ENCODE measurements around the gene MFAP4.
A peak's percentile ranks its signal among the peaks of the same experiment; 100 is the strongest.

The MFAP4 gene

DNA sequence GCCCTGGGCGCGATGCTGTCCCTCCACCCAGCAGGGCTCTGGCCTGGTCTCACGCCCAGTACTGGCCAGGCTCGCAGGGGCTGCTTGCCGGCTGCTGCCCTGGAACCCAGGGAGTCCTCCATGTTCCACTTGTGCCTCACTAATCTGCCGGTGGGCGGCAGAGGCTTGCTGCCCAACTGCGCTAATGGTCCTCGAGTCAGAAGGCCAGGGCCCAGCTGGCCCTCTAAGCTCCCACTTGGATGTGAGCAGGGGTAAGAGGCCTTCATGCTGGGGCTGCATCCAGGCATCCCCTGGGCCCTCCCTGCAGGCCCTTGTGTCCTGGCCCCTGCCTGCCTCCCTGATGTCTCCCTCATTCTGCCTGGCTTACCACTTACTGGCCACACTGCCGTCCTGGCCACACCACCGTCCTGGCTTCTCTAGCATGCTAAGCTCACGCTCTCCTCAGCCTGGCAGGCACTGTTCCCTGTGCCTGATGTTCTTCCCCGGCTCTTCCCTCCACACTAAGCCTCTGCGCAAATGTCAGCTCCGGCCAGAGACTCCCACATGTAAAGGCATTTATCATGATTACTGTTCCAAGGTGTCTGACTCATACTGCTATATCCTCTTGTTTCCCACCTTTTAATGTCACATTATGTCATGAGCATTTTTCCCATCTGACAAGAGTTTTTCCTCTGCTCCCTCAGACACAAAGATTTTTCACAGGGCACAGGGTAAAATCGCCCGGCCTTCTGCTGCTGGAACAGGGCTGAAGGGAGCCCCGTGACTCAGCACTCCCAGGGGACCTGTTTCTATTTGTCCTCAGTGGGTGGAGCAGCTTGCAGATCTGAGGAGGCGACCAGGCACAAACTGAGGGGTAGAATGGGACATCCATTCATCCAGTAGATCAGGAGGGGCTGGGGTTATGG is 40.4 kb downstream of the MFAP4 start:
- Histone ChIP-seq H2AFZ (ENCODE audit: low read length, unreplicated experiment) (no peak overlapping the region), H3K36me3 (ENCODE audit: insufficient read depth, low read length) (no peaks in the 10 kb centered on the region), H3K27me3 (ENCODE audit: insufficient read depth, low read length) (no peaks in the 10 kb centered on the region), H3K27ac (ENCODE audit: low read depth, low read length) (peak overlapping the region; percentile 58), H3K4me1 (ENCODE audit: control insufficient read depth, insufficient read depth, low read length, unreplicated experiment) (peaks cover 29% of the 10 kb centered on the region), H3K79me2 (ENCODE audit: control insufficient read depth, insufficient read depth, low read length, unreplicated experiment) (no peaks in the 10 kb centered on the region), H3K4me3 (ENCODE audit: low read depth, low read length) (0 out of 2 replicates have a peak overlapping the region, but pooled peaks have one; percentile 3)

DNA sequence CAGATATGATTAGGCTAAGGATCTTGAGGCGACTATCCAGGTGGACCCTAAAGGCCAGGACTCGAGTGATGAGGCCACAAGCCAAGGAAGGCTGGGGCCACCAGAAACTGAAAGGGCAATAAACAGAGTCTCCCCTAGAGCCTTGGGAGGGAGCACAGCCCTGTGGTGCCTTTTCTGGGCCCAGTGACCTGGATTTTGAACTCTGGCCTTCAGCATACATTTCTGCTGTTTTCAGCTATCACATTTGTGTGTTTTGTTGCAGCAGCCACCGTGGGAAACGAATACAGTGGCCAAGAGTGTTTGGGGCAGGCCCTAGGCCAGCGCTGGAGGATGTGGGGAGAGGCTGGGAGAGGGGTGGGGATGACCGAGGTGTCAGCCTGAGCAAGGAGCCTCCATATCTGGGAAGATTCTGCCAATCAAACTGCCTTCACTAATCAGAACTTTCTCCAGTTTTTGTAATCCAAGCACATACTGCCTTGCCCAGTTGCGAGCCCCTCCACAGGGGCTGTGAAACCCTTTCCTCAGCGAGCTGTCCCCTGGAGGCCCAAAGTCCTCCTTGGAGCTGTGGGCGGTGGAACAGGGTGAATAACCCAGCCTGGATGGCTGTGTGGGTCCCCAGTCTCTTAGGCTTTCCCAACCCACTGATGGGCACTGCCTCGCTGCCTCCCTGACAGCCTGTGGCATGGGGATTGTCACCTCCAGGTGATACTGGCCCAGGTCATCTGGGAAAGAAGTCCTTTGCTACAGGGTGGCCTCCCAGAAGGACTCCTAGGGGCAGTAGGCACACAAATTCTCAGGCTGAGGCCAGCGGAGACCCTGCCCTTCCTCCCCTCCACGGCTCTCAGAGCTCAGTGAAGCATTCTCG is 41.3 kb downstream of the MFAP4 start:
- Histone ChIP-seq H3K27me3 (ENCODE audit: insufficient read depth, low read length) (no peaks in the 10 kb centered on the region), H3K79me2 (ENCODE audit: control insufficient read depth, insufficient read depth, low read length, unreplicated experiment) (no peaks in the 10 kb centered on the region), H3K36me3 (ENCODE audit: insufficient read depth, low read length) (no peaks in the 10 kb centered on the region), H3K4me3 (ENCODE audit: low read depth, low read length) (no peak overlapping the region), H3K4me1 (ENCODE audit: control insufficient read depth, insufficient read depth, low read length, unreplicated experiment) (peaks cover 29% of the 10 kb centered on the region), H2AFZ (ENCODE audit: low read length, unreplicated experiment) (no peak overlapping the region), H3K27ac (ENCODE audit: low read depth, low read length) (peak overlapping the region; percentile 58)

DNA sequence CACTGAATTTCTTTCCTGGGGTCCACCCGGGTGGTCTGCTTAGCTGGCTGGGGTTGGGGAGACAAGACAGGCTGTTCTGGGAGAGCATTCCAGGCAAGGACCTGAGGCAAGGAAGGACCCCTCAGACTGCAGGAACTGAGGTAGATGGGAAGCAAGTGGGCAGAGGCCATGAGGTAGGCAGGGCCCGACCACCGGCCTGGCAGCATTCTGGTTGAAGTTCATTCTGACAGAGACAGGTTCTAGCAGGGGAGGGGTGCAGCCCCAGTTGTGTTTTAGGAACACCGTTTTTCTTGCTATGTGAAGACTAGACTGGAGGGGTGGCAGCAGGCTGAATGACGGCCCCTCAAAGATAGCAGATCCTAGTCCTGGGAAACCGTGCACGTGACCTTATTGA is 41.9 kb downstream of the MFAP4 start:
- H3K27me3 ChIP-seq (ENCODE audit: insufficient read depth, low read length) = no peaks in the 10 kb centered on the region

DNA sequence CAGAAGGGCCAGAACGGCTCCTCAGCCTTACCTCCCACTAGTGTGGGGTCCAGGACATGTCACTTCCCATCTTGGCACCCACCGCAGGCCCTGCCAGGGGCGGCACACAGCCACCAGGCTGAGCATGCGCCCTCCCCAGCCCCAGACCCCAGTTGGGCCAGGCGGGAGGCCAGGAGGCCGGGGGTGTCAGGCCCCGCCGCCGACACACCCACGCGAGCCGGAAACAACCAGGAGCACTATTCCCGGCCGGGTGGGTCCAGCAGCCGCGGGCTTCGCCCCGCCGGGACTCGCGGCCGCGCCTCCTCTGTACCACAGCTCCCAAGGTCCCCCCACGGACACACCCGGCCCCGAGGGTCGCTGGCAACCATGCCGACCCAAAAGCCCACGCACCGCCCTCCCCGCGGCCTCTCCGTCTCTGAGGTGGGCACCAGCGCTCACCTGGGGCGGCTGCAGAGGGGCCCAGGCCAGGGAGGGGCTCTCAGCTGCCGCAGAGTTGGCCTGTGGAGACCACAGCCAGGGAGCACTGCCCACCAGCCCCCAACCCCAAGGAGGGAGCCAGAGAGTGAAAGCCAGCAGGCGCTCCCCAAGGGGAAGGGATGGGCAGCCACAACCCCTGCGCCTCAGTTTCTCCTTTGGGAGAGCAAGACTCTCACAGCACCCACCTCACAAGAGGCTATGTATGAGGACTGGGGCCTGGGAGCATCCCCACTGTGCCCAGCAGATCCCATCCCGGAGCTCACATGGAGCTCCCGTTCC is 42.5 kb downstream of the MFAP4 start:
- no peaks in the 10 kb centered on the region for H3K27me3 ChIP-seq (ENCODE audit: insufficient read depth, low read length)
- no peak overlapping the region for H3K27ac ChIP-seq (ENCODE audit: low read depth, low read length)
- H2AFZ ChIP-seq (ENCODE audit: low read length, unreplicated experiment) = no peak overlapping the region

More for the DNA sequence above, 41.9 kb downstream of the MFAP4 start:
- H3K4me3 ChIP-seq (ENCODE audit: low read depth, low read length) = no peak overlapping the region
- H3K4me1 ChIP-seq (ENCODE audit: control insufficient read depth, insufficient read depth, low read length, unreplicated experiment) = peaks cover 29% of the 10 kb centered on the region
- H3K79me2 ChIP-seq (ENCODE audit: control insufficient read depth, insufficient read depth, low read length, unreplicated experiment) = no peaks in the 10 kb centered on the region
- no peaks in the 10 kb centered on the region for H3K36me3 ChIP-seq (ENCODE audit: insufficient read depth, low read length)
- H2AFZ ChIP-seq (ENCODE audit: low read length, unreplicated experiment) = no peak overlapping the region
- H3K27ac ChIP-seq (ENCODE audit: low read depth, low read length) = no peak overlapping the region

DNA sequence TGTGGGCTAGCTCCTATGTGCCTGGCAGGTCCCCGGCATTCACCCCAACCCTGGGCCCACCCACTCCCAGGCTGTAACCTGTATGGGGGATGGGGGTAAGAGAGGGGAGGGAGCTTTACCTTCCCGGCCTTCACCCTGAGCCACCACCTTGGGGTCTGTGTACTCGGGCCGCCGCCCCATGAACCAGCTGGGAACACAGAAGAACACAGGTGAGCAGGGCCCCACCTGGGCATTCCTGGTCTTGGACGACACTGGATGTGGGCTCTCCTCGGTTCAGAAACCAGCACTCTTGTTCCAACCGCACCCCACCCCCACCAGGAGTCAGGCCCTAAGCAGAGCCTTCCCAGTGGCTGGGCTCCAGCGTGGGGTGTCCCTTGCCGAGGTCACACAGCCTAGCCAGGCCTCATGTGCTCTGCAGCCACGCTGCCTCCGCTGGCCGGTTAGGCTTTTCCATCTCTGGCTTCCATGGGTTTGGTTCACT is 43.3 kb downstream of the MFAP4 start:
- Histone ChIP-seq H3K36me3 (ENCODE audit: insufficient read depth, low read length) (no peaks in the 10 kb centered on the region), H3K79me2 (ENCODE audit: control insufficient read depth, insufficient read depth, low read length, unreplicated experiment) (no peaks in the 10 kb centered on the region), H3K4me3 (ENCODE audit: low read depth, low read length) (no peak overlapping the region), H3K27me3 (ENCODE audit: insufficient read depth, low read length) (no peaks in the 10 kb centered on the region), H2AFZ (ENCODE audit: low read length, unreplicated experiment) (no peak overlapping the region), H3K27ac (ENCODE audit: low read depth, low read length) (no peak overlapping the region), H3K4me1 (ENCODE audit: control insufficient read depth, insufficient read depth, low read length, unreplicated experiment) (peaks cover 29% of the 10 kb centered on the region)

More for the DNA sequence above, 42.5 kb downstream of the MFAP4 start:
- Histone ChIP-seq H3K4me1 (ENCODE audit: control insufficient read depth, insufficient read depth, low read length, unreplicated experiment) (peaks cover 29% of the 10 kb centered on the region), H3K4me3 (ENCODE audit: low read depth, low read length) (no peak overlapping the region), H3K36me3 (ENCODE audit: insufficient read depth, low read length) (no peaks in the 10 kb centered on the region), H3K79me2 (ENCODE audit: control insufficient read depth, insufficient read depth, low read length, unreplicated experiment) (no peaks in the 10 kb centered on the region)

DNA sequence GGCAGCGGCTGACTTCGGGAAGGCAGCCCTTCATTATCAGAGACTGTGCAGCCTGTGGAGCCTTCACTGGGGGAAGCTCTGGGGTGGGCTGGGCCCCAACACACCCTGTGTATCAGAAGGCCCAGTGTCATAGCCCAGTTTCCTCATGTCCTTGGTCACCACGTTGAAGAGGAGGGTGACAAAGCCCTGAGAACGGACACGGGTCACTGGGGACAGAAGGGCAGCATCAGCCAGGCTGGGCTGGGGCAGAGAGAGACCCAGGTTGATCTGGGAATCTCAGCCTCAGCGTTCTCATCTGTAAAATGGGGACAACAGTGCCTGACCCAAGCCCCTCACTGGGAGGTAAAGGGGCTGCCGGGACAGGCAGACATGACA is 43.7 kb downstream of the MFAP4 start:
- Histone ChIP-seq H3K79me2 (ENCODE audit: control insufficient read depth, insufficient read depth, low read length, unreplicated experiment) (no peaks in the 10 kb centered on the region), H3K27me3 (ENCODE audit: insufficient read depth, low read length) (no peaks in the 10 kb centered on the region), H3K4me3 (ENCODE audit: low read depth, low read length) (no peak overlapping the region), H3K27ac (ENCODE audit: low read depth, low read length) (no peak overlapping the region), H2AFZ (ENCODE audit: low read length, unreplicated experiment) (no peak overlapping the region), H3K36me3 (ENCODE audit: insufficient read depth, low read length) (no peaks in the 10 kb centered on the region), H3K4me1 (ENCODE audit: control insufficient read depth, insufficient read depth, low read length, unreplicated experiment) (peaks cover 29% of the 10 kb centered on the region)

DNA sequence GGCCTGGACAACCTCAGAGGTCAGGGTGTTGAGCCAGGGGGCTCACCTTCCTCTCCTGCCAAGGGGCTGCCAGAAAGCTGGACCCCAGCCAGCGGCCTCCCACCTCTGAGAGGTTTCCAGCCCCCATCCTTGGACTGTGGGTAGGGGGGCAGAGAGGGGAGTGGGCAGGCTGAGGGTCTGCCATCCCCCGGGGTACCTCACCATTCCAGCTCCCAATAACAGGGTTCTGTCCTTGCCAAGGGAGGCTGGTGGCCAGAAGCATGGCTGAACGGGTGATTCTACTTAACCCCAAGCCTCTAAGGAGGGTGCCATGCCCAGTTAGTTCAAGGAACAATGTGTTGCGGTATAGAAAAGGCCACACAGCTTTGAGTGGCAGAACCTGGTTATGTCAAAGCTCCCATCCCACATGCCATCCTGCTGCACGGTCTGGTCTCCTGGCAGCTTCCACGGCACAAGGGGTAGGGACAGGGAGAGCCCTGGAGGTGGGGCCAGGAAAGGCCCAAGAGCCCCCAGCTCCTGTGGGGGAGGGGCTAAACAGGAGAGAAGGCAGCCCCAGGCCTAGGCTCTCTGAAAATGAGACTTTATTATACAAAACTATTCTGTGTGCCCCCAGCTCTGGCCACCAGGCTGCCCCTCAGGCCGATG is 44.3 kb downstream of the MFAP4 start:
- Histone ChIP-seq H2AFZ (ENCODE audit: low read length, unreplicated experiment) (no peak overlapping the region), H3K4me1 (ENCODE audit: control insufficient read depth, insufficient read depth, low read length, unreplicated experiment) (peaks cover 26% of the 10 kb centered on the region), H3K36me3 (ENCODE audit: insufficient read depth, low read length) (no peaks in the 10 kb centered on the region), H3K27me3 (ENCODE audit: insufficient read depth, low read length) (no peaks in the 10 kb centered on the region), H3K27ac (ENCODE audit: low read depth, low read length) (no peak overlapping the region), H3K4me3 (ENCODE audit: low read depth, low read length) (no peak overlapping the region), H3K79me2 (ENCODE audit: control insufficient read depth, insufficient read depth, low read length, unreplicated experiment) (no peaks in the 10 kb centered on the region)

DNA sequence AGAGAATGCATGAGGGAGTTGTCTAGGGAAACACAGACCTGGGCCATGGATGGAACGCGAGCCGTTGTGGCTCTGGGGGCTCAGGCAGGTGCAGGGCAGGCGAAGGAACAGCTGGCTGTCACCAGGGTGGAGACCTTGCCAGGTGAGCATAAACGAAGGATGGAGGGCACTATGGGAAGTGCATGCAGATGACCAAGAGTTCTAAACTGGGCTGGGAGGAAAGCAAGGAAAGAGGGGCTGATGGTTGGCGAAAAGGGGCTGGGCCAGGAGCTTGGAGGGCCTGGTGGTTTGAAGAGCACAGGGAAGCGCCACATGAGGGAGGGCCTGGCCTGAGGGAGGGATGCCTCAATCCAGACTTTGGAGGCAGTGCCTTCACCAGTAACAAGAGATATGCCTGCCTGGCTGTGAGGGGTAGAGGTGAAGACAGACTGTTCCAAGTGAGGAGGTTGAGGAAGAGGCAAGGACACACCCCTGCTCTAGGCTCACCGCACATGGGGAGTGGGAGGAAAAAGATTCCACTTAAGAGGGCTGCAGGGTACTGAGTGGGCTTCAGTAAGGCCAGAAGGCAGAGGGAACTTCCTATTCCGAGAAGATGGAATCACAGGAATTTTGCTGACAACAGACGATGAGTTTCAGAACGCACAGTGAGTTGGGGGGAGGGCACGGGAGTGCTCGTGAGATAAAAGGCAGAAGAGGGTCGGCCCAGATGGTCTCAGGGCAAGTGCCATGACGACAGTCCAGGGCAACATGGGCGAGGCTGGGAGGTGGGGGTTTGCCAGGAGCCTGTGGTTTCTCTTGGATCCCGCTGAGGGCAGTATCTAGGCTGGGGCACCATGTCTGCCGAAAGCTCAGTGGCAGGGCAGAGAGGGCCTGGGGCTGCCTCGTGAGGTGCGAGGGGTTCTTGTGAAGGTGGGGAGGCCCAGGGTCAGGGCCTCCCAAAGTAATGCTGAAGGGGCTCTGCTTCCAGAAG is 45.1 kb downstream of the MFAP4 start:
- Histone ChIP-seq H3K36me3 (ENCODE audit: insufficient read depth, low read length) (no peaks in the 10 kb centered on the region), H3K27me3 (ENCODE audit: insufficient read depth, low read length) (no peaks in the 10 kb centered on the region), H3K79me2 (ENCODE audit: control insufficient read depth, insufficient read depth, low read length, unreplicated experiment) (no peaks in the 10 kb centered on the region), H2AFZ (ENCODE audit: low read length, unreplicated experiment) (no peak overlapping the region), H3K27ac (ENCODE audit: low read depth, low read length) (no peak overlapping the region), H3K4me1 (ENCODE audit: control insufficient read depth, insufficient read depth, low read length, unreplicated experiment) (peaks cover 18% of the 10 kb centered on the region), H3K4me3 (ENCODE audit: low read depth, low read length) (no peak overlapping the region)

DNA sequence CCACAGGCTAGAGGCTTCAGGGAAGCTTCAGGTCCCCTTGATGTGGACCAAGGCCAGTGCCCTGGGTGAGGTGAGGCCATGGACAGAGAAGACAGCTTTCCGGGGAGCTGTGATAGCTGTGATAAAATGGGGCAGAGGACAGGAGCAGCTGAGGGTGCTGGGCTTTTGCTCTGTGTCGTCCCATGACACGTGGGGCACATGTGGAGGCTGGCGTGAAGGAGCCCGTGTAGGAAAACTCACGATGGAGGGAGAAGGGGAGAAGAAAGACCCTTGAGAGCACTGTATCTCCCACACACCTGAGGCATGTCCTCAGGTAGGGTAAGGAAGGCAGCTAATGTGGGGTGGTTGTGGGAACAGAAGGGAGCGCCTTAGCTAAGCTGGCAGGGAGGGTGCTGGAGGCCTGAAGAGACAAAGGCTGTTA is 45.8 kb downstream of the MFAP4 start:
- no peaks in the 10 kb centered on the region for H3K36me3 ChIP-seq (ENCODE audit: insufficient read depth, low read length)
- H3K4me1 ChIP-seq (ENCODE audit: control insufficient read depth, insufficient read depth, low read length, unreplicated experiment) = peaks cover 11% of the 10 kb centered on the region
- H3K79me2 ChIP-seq (ENCODE audit: control insufficient read depth, insufficient read depth, low read length, unreplicated experiment) = no peaks in the 10 kb centered on the region
- H3K27me3 ChIP-seq (ENCODE audit: insufficient read depth, low read length) = no peaks in the 10 kb centered on the region
- no peak overlapping the region for H2AFZ ChIP-seq (ENCODE audit: low read length, unreplicated experiment)
- no peak overlapping the region for H3K27ac ChIP-seq (ENCODE audit: low read depth, low read length)
- H3K4me3 ChIP-seq (ENCODE audit: low read depth, low read length) = no peak overlapping the region

Measured in ACC112 (cell line).